H9 (cell line): Measurements from ENCODE around the gene TUFT1. TPM values are rescaled to one million over a fixed set of nuclear protein-coding genes. Genes with fewer than 3 reads are reported as not detected.
A peak's percentile ranks its signal among the peaks of the same experiment; 100 is the strongest.

Source experiments
- DNase-seq: peaks from one replicate; pipeline ENCODE4 v3.0.0-alpha.2; 2017
- H2AFZ ChIP-seq: one replicate; pipeline ENCODE4 v1.6.1; 2013; ENCODE audit warnings: mild to moderate bottlenecking, low read length, control low read depth, moderate library complexity
- H2AK5ac ChIP-seq: 2 replicates; pipeline ENCODE4 v1.6.1; 2013; ENCODE audit warnings: low read length, control low read depth, mixed read lengths; ENCODE audit not compliant: insufficient read length
- H2BK120ac ChIP-seq: one replicate; pipeline ENCODE4 v1.6.1; 2013; ENCODE audit warnings: low read depth, mild to moderate bottlenecking, low read length, control low read depth, inconsistent platforms; ENCODE audit not compliant: poor library complexity, severe bottlenecking
- H2BK12ac ChIP-seq: 2 replicates; pipeline ENCODE4 v1.6.1; 2013; ENCODE audit warnings: low read length, control low read depth, mixed read lengths, low read depth; ENCODE audit not compliant: insufficient read length
- H2BK15ac ChIP-seq: 2 replicates; pipeline ENCODE4 v1.6.1; 2013; ENCODE audit warnings: low read depth, low read length, control low read depth
- H2BK20ac ChIP-seq: one replicate; pipeline ENCODE4 v1.6.1; 2013; ENCODE audit warnings: low read depth, mild to moderate bottlenecking, low read length, control low read depth, inconsistent platforms; ENCODE audit not compliant: poor library complexity, severe bottlenecking
- H2BK5ac ChIP-seq: 2 replicates; pipeline ENCODE4 v1.6.1; 2013; ENCODE audit warnings: low read length, control low read depth, mixed read lengths; ENCODE audit not compliant: insufficient read length
- H3K14ac ChIP-seq: 2 replicates; pipeline ENCODE4 v1.6.1; 2013; ENCODE audit warnings: low read length, control low read depth; ENCODE audit not compliant: insufficient read depth
- H3K18ac ChIP-seq: 2 replicates; pipeline ENCODE4 v1.6.1; 2013; ENCODE audit warnings: low read depth, mild to moderate bottlenecking, mixed read lengths, low read length, control low read depth; ENCODE audit not compliant: insufficient read length
- H3K23ac ChIP-seq: 2 replicates; pipeline ENCODE4 v1.6.1; 2013; ENCODE audit warnings: low read length, control low read depth, mixed read lengths, low read depth; ENCODE audit not compliant: insufficient read length
- H3K23me2 ChIP-seq: 2 replicates; pipeline ENCODE4 v1.6.1; 2013; ENCODE audit warnings: low read depth, mild to moderate bottlenecking, mixed read lengths, low read length, control low read depth; ENCODE audit not compliant: insufficient read length, poor library complexity, severe bottlenecking
- H3K27ac ChIP-seq: 2 replicates; pipeline ENCODE4 v1.5.1; 2013; ENCODE audit warnings: low read length, control low read depth, mixed read lengths, low read depth; ENCODE audit not compliant: insufficient read length
- H3K27me3 ChIP-seq: 2 replicates; pipeline ENCODE4 v1.6.1; 2013; ENCODE audit warnings: low read length, control low read depth, inconsistent platforms; ENCODE audit not compliant: insufficient read depth
- H3K4ac ChIP-seq: 2 replicates; pipeline ENCODE4 v1.6.1; 2013; ENCODE audit warnings: low read depth, mild to moderate bottlenecking, control low read depth, inconsistent platforms, low read length, moderate library complexity
- H3K4me1 ChIP-seq: 2 replicates; pipeline ENCODE4 v1.6.1; 2013; ENCODE audit warnings: low read length, control low read depth, inconsistent platforms; ENCODE audit not compliant: insufficient read depth
- H3K4me2 ChIP-seq: 2 replicates; pipeline ENCODE4 v1.6.1; 2013; ENCODE audit warnings: low read length, control low read depth, mixed read lengths; ENCODE audit not compliant: insufficient read length, insufficient read depth
- H3K56ac ChIP-seq: 2 replicates; pipeline ENCODE4 v1.6.1; 2013; ENCODE audit warnings: low read depth, mild to moderate bottlenecking, mixed read lengths, low read length, control low read depth; ENCODE audit not compliant: insufficient read length
- H3K79me1 ChIP-seq: 2 replicates; pipeline ENCODE4 v1.6.1; 2013; ENCODE audit warnings: low read depth, mild to moderate bottlenecking, moderate library complexity, low read length, control low read depth, inconsistent platforms; ENCODE audit not compliant: insufficient read depth, poor library complexity, severe bottlenecking
- H3K79me2 ChIP-seq: 2 replicates; pipeline ENCODE4 v1.6.1; 2013; ENCODE audit warnings: low read length, control low read depth, inconsistent platforms; ENCODE audit not compliant: insufficient read depth
- H3K9ac ChIP-seq: 2 replicates; pipeline ENCODE4 v1.6.1; 2013; ENCODE audit warnings: low read length, control low read depth, mixed read lengths; ENCODE audit not compliant: insufficient read length; ENCODE audit errors: extremely low read depth
- H3K9me3 ChIP-seq: one replicate; pipeline ENCODE4 v1.6.1; 2013; ENCODE audit warnings: low read depth, low read length, inconsistent platforms; ENCODE audit not compliant: control insufficient read depth
- H3T11ph ChIP-seq: one replicate; pipeline ENCODE4 v1.6.1; 2013; ENCODE audit warnings: mild to moderate bottlenecking, low read length, control low read depth, inconsistent platforms
- H4K20me1 ChIP-seq: one replicate; pipeline ENCODE4 v1.6.1; 2013; ENCODE audit not compliant: control insufficient read depth, insufficient read length, insufficient read depth
- H4K5ac ChIP-seq: 2 replicates; pipeline ENCODE4 v1.6.1; 2013; ENCODE audit warnings: low read depth, mild to moderate bottlenecking, mixed read lengths, low read length, control low read depth; ENCODE audit not compliant: insufficient read length
- H4K8ac ChIP-seq: replicated peaks from 2 replicates; pipeline ENCODE4 v1.6.1; 2013; ENCODE audit warnings: low read length, control low read depth, mixed read lengths, low read depth; ENCODE audit not compliant: insufficient read length
- H4K91ac ChIP-seq: 2 replicates; pipeline ENCODE4 v1.6.1; 2013; ENCODE audit warnings: low read depth, mild to moderate bottlenecking, moderate library complexity, mixed read lengths, low read length, control low read depth; ENCODE audit not compliant: insufficient read length
- H3K27ac Mint-ChIP-seq, 3 experiments: 2 replicates in 2 of 3; 3 replicates in 1 of 3; pipeline ENCODE4 v1.8.0; 2020 to 2021; ENCODE audit warnings: mixed read lengths in 3 of 3, mild to moderate bottlenecking in 1 of 3, moderate library complexity in 1 of 3
- H3K27me3 Mint-ChIP-seq: 2 replicates; pipeline ENCODE4 v1.8.0; 2021; ENCODE audit warnings: low read depth, mild to moderate bottlenecking, moderate library complexity, mixed read lengths
- H3K36me3 Mint-ChIP-seq, 3 experiments: 2 replicates in 2 of 3; 3 replicates in 1 of 3; pipeline ENCODE4 v1.8.0; 2020 to 2021; ENCODE audit warnings: low read depth in 3 of 3, mixed read lengths in 3 of 3; ENCODE audit not compliant: insufficient read depth in 1 of 3
- H3K4me1 Mint-ChIP-seq, 2 experiments: 2 replicates each; pipeline ENCODE4 v1.8.0; 2020; ENCODE audit warnings: mixed read lengths in 2 of 2
- H3K4me3 Mint-ChIP-seq, 2 experiments: 2 replicates in 1 of 2; 3 replicates in 1 of 2; pipeline ENCODE4 v1.8.0; 2020 to 2021; ENCODE audit warnings: mild to moderate bottlenecking in 2 of 2, mixed read lengths in 2 of 2, moderate library complexity in 1 of 2
- H3K9me3 Mint-ChIP-seq, 2 experiments: 2 replicates in 1 of 2; 3 replicates in 1 of 2; pipeline ENCODE4 v1.8.0; 2020; ENCODE audit warnings: mild to moderate bottlenecking in 2 of 2, mixed read lengths in 2 of 2, moderate library complexity in 1 of 2
- CTCF ChIP-seq: fragments of 200-600 bp; sonication (generic); conservative IDR thresholded peaks from 3 replicates; pipeline ENCODE4 v1.8.0; 2021; ENCODE audit warnings: antibody characterized with exemption, mild to moderate bottlenecking
- WGBS: extraction: QIAGEN DNeasy Blood & Tissue Kit; methylation state at CpG from one replicate; pipeline ENCODE4 v1.1.7; 2013; ENCODE audit warnings: missing lambda C conversion rate, low lambda C conversion rate, mixed read lengths; ENCODE audit not compliant: insufficient read length; ENCODE audit errors: extremely low coverage; 5-methylcytosine and 5-hydroxymethylcytosine counted together
- total RNA-seq: library from RNA; stranded (reverse); gene quantifications from 2 replicates; pipeline ENCODE4 v1.2.1, GENCODE V29; 2021

TUFT1 gene
- total RNA-seq, 1 experiment from 2014 or later: 6.2 TPM

- H3K4me2 ChIP-seq: no peak overlapping the region
- H2AFZ ChIP-seq: no peak overlapping the region
- no peak overlapping the region for H4K91ac ChIP-seq
- H2BK20ac ChIP-seq: no peak overlapping the region
- H3K27me3 Mint-ChIP-seq: no peaks in the 10 kb centered on the region
- no peak overlapping the region for H2AK5ac ChIP-seq
- H3K79me1 ChIP-seq: peaks cover 5% of the 10 kb centered on the region
- no peak overlapping the region for H3K56ac ChIP-seq
- H3T11ph ChIP-seq: no peak overlapping the region
- H2BK5ac ChIP-seq: no peak overlapping the region
- H3K18ac ChIP-seq: no peak overlapping the region
- no peaks in the 10 kb centered on the region for H3K9me3 Mint-ChIP-seq
- no peaks in the 10 kb centered on the region for H3K27me3 ChIP-seq
- peaks cover 12 to 24% of the 10 kb centered on the region in 2 experiments for H3K4me1 Mint-ChIP-seq
- H3K79me2 ChIP-seq: peaks cover 2% of the 10 kb centered on the region; the same call in 1 of the 2 replicates
- no peaks in the 10 kb centered on the region for H3K23me2 ChIP-seq
- H3K27ac Mint-ChIP-seq: peak overlapping the region in 2 of 3 experiments; percentile 18 to 59; a peak in 2 of 7 replicates
- H4K5ac ChIP-seq: no peak overlapping the region
- no peak overlapping the region for H3K9ac ChIP-seq
- no peak overlapping the region for H3K4me3 Mint-ChIP-seq
- H3K14ac ChIP-seq: no peak overlapping the region
- H2BK12ac ChIP-seq: no peak overlapping the region
- no peak overlapping the region for H3K23ac ChIP-seq
- no peak overlapping the region for H3K27ac ChIP-seq
- no CpG with 5 or more reads among the region's 2 CpGs for WGBS
- H3K4me1 ChIP-seq: no peaks in the 10 kb centered on the region
- DNase-seq: no peak
- no peak overlapping the region for H3K4ac ChIP-seq
- H2BK120ac ChIP-seq: no peak overlapping the region
- H3K9me3 ChIP-seq: no peaks in the 10 kb centered on the region
- TF ChIP-seq CTCF: no peak
- H3K36me3 Mint-ChIP-seq: peaks cover 10 to 45% (median 44%) of the 10 kb centered on the region in 3 experiments
- H2BK15ac ChIP-seq: no peak overlapping the region
- no peaks in the 10 kb centered on the region for H4K20me1 ChIP-seq
- H4K8ac ChIP-seq: no peak overlapping the region
These were observed 20.4 kb upstream of the TUFT1 start for GRCh38 chr1:151519667-151520066.
